Loucy (cell line): ENCODE measurements around the gene CDKN1A.

Experiments
- H2AFZ ChIP-seq: fragments of 200-600 bp; sonication (generic); 2 replicates; pipeline ENCODE4 v1.6.0; 2016; ENCODE audit warnings: antibody characterized with exemption, mild to moderate bottlenecking, low read length, moderate library complexity
- H3F3A ChIP-seq: fragments of 200-600 bp; 2 replicates; pipeline ENCODE4 v1.6.0; 2016; ENCODE audit warnings: antibody characterized with exemption, low read depth, mild to moderate bottlenecking
- H3K27me3 ChIP-seq: fragments of 200-600 bp; sonication (generic); 2 replicates; pipeline ENCODE4 v1.6.1; 2014; ENCODE audit warnings: low read length, mild to moderate bottlenecking; ENCODE audit not compliant: insufficient read depth, poor library complexity, severe bottlenecking
- H3K36me3 ChIP-seq: fragments of 200-600 bp; sonication (generic); 2 replicates; pipeline ENCODE4 v1.6.1; 2016; ENCODE audit warnings: low read length; ENCODE audit not compliant: insufficient read depth
- H3K4me1 ChIP-seq: fragments of 200-600 bp; sonication (generic); 2 replicates; pipeline ENCODE4 v1.5.1; 2014; ENCODE audit warnings: low read length, mild to moderate bottlenecking; ENCODE audit not compliant: insufficient read depth, poor library complexity, severe bottlenecking
- H3K4me2 ChIP-seq: fragments of 200-600 bp; sonication (generic); 2 replicates; pipeline ENCODE4 v1.6.0; 2014; ENCODE audit warnings: antibody characterized with exemption, low read length, low read depth, mild to moderate bottlenecking; ENCODE audit not compliant: poor library complexity, severe bottlenecking
- H3K4me3 ChIP-seq: fragments of 200-600 bp; sonication (generic); 2 replicates; pipeline ENCODE4 v1.5.1; 2014; ENCODE audit warnings: low read length, mild to moderate bottlenecking, mixed read lengths; ENCODE audit not compliant: poor library complexity, severe bottlenecking
- H3K79me2 ChIP-seq: fragments of 200-600 bp; sonication (generic); 2 replicates; pipeline ENCODE4 v1.6.1; 2014; ENCODE audit warnings: low read length; ENCODE audit not compliant: insufficient read depth
- H3K9ac ChIP-seq: fragments of 200-600 bp; sonication (generic); 2 replicates; pipeline ENCODE4 v1.6.0; 2014; ENCODE audit warnings: mild to moderate bottlenecking, low read depth, low read length, moderate library complexity; ENCODE audit not compliant: poor library complexity, severe bottlenecking
- H3K9me2 ChIP-seq: fragments of 200-600 bp; sonication (generic); replicated peaks from 2 replicates; pipeline ENCODE4 v1.6.1; 2016; ENCODE audit warnings: low read depth, low read length, mixed read lengths
- H3K9me3 ChIP-seq: fragments of 200-600 bp; sonication (generic); 2 replicates; pipeline ENCODE4 v1.6.1; 2014; ENCODE audit warnings: mild to moderate bottlenecking, antibody characterized with exemption, low read length, low read depth; ENCODE audit not compliant: insufficient read depth
- H4K20me1 ChIP-seq: fragments of 200-600 bp; sonication (generic); 2 replicates; pipeline ENCODE4 v1.6.0; 2014; ENCODE audit warnings: antibody characterized with exemption, low read length, mild to moderate bottlenecking; ENCODE audit not compliant: insufficient read depth, poor library complexity, severe bottlenecking
- EZH2phosphoT487 ChIP-seq: fragments of 200-600 bp; IDR thresholded peaks from 2 replicates; pipeline ENCODE4 v1.6.1; 2018; ENCODE audit warnings: antibody characterized with exemption, mild to moderate bottlenecking, moderate library complexity, borderline replicate concordance
- TF ChIP-seq, protein P1 (sequence below): fragments of 200-600 bp; sonication (generic); conservative IDR thresholded peaks from 2 replicates; pipeline ENCODE4 v1.5.1; 2014; ENCODE audit warnings: mild to moderate bottlenecking, antibody characterized with exemption, low read length

Gene CDKN1A

DNA sequence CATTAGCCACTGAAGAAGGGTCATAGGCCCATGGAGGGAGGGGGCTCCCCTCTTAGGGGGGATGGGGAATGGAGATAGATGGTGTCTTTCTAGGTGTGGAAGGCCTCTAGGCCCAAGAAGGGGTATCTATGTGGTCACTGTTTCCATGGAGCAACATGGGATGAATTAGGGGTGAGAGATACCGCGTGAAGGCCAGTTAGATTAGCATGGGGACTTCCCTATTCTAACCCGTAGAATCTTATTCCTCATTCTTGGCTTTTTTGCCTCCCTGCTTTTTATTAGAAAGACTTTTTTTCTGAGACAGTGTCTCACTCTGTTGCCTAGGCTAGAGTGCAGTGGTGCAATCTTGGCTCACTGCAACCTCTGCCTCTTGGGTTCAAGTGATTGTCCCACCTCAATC is 22.3 kb downstream of the CDKN1A start:
- Histone ChIP-seq H2AFZ (no peak overlapping the region), H3K9me2 (no peaks in the 10 kb centered on the region), H3K36me3 (peaks cover 9% of the 10 kb centered on the region; the same call in 1 of the 2 replicates), H3K4me3 (peak overlapping the region; percentile 95), H3K4me2 (peak overlapping the region; percentile 91), H3F3A (no peaks in the 10 kb centered on the region), H3K4me1 (peaks cover 52% of the 10 kb centered on the region), H3K79me2 (peaks cover 67% of the 10 kb centered on the region), H3K27me3 (no peaks in the 10 kb centered on the region), H4K20me1 (peaks cover 51% of the 10 kb centered on the region), H3K9ac (peak overlapping the region; percentile 98), H3K9me3 (no peaks in the 10 kb centered on the region)
- TF ChIP-seq, protein P1, sequence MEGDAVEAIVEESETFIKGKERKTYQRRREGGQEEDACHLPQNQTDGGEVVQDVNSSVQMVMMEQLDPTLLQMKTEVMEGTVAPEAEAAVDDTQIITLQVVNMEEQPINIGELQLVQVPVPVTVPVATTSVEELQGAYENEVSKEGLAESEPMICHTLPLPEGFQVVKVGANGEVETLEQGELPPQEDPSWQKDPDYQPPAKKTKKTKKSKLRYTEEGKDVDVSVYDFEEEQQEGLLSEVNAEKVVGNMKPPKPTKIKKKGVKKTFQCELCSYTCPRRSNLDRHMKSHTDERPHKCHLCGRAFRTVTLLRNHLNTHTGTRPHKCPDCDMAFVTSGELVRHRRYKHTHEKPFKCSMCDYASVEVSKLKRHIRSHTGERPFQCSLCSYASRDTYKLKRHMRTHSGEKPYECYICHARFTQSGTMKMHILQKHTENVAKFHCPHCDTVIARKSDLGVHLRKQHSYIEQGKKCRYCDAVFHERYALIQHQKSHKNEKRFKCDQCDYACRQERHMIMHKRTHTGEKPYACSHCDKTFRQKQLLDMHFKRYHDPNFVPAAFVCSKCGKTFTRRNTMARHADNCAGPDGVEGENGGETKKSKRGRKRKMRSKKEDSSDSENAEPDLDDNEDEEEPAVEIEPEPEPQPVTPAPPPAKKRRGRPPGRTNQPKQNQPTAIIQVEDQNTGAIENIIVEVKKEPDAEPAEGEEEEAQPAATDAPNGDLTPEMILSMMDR: no peak

DNA sequence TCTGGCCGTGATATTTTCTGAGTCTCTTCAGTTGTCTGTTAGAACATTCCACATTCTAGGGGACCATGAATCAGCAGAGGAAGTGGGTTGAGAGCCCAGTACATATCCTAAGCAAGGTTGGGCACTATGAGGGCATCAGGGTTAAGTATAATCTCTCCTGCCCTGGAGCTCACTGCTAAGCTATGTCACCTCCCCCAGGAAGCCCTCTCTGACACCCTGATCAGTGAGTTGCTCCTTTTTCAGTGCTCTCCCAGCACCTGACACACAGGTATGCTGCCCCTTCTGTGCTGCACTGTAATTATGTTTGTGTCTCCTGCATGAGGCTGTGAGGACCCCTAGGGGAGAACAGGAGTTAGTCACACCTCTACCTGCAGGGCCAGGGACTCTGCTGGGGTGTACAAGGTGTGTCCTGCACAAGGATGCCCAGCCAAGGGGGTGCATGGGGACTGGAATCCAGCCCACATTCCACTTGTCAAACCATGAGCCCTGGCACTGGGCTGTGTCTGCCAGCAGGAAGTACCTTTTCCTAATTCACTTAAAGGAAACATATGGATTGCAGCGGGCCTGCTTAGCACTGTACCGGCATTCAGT is 23.0 kb downstream of the CDKN1A start:
- H4K20me1 ChIP-seq: peaks cover 51% of the 10 kb centered on the region
- H3F3A ChIP-seq: no peaks in the 10 kb centered on the region
- peaks cover 16% of the 10 kb centered on the region; the same call in 1 of the 2 replicates for H3K36me3 ChIP-seq
- no peaks in the 10 kb centered on the region for H3K9me3 ChIP-seq
- peak overlapping the region; percentile 91 for H3K4me2 ChIP-seq
- TF ChIP-seq, protein P1: peak; percentile 60
- no peak for TF ChIP-seq EZH2phosphoT487
- H3K9me2 ChIP-seq: no peaks in the 10 kb centered on the region
- H3K9ac ChIP-seq: peak overlapping the region; percentile 98
- peak overlapping the region; percentile 95 for H3K4me3 ChIP-seq
- peaks cover 73% of the 10 kb centered on the region for H3K79me2 ChIP-seq
- H3K4me1 ChIP-seq: peaks cover 52% of the 10 kb centered on the region
- no peaks in the 10 kb centered on the region for H3K27me3 ChIP-seq
- H2AFZ ChIP-seq: no peak overlapping the region

DNA sequence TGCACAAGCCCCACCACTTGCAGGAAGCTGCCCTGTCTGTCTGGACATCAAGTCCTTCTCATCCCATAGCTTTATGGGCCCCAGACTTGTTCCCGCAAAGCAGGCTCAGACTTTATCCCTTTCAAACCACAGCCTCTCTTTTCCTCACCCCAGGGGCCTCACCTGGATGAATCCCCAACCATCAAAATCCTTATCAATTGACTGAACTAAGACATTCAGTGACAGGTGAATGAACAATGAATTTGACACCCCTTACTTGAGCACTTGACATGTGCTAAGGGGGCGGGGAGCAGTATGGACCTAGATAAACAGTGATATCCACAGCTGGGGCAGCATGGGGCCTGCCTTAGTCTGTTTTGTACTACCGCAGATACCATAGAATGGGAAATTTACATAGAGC is 24.1 kb downstream of the CDKN1A start:
- Histone ChIP-seq H3K4me1 (peaks cover 47% of the 10 kb centered on the region), H3K9me3 (no peaks in the 10 kb centered on the region)
- TF ChIP-seq, protein P1: no peak
- TF ChIP-seq EZH2phosphoT487: no peak

More for the DNA sequence above, 24.1 kb downstream of the CDKN1A start:
- peaks cover 84% of the 10 kb centered on the region for H3K79me2 ChIP-seq
- H3K9ac ChIP-seq: peak overlapping the region; percentile 23
- H3K27me3 ChIP-seq: no peaks in the 10 kb centered on the region
- H3K4me2 ChIP-seq: peak overlapping the region; percentile 91
- no peaks in the 10 kb centered on the region for H3K9me2 ChIP-seq
- no peak overlapping the region for H3K4me3 ChIP-seq
- H2AFZ ChIP-seq: no peak overlapping the region
- H4K20me1 ChIP-seq: peaks cover 55% of the 10 kb centered on the region
- H3K36me3 ChIP-seq: peaks cover 27% of the 10 kb centered on the region; the same call in 1 of the 2 replicates
- no peaks in the 10 kb centered on the region for H3F3A ChIP-seq
